GM19240 (cell line): Measurements from ENCODE around the gene EARS2.
"Not testable (repeated sequence)": the region's sequence is repeated elsewhere in the genome, so short reads cannot be mapped to it uniquely, and the experiment has no call there.

Experiments used
- DNase-seq: peaks from one replicate; pipeline ENCODE4 v3.0.0; 2011; ENCODE audit warnings: low spot score; ENCODE audit not compliant: insufficient read length

EARS2 gene

DNA sequence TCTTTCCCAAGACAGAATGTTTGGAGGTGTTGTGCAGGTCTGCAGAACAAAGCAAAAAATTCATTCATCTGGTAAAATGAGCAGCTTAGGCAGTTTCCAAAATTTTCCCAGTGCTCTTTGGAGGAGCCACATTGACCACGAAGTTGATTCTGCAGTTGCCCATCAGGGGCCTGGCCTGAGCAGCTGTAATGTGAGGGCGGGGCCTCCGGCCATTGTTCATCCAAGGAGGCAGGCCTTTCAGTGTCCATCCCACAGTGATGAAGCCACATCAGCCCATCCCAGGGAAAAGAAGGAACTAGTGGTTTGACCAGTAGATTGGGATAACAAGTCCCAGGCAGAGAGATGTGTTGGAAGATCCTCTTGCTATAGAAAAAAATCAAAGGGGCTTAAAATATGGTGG is 10.5 kb upstream of the EARS2 start:
- DNase-seq: no peak

DNA sequence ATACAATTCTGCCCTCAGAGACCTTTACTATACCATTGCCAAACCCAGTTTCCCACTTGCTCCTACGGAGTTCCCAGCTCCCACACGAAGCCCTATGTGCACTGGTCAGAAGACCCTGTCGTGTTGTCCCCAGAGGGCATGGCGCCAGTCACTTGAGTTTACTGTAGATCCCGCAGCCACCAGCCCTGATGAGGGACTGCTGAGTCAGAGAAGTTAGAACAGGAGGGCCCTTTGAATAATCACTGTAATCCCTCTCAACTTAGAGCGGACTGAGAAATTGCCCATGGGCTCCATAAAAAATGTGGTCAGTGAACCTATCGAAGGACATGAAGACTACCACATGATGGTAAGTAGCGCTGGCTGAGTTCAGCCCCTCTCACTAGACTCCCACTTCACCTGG is 9.6 kb upstream of the EARS2 start:
- no peak for DNase-seq

DNA sequence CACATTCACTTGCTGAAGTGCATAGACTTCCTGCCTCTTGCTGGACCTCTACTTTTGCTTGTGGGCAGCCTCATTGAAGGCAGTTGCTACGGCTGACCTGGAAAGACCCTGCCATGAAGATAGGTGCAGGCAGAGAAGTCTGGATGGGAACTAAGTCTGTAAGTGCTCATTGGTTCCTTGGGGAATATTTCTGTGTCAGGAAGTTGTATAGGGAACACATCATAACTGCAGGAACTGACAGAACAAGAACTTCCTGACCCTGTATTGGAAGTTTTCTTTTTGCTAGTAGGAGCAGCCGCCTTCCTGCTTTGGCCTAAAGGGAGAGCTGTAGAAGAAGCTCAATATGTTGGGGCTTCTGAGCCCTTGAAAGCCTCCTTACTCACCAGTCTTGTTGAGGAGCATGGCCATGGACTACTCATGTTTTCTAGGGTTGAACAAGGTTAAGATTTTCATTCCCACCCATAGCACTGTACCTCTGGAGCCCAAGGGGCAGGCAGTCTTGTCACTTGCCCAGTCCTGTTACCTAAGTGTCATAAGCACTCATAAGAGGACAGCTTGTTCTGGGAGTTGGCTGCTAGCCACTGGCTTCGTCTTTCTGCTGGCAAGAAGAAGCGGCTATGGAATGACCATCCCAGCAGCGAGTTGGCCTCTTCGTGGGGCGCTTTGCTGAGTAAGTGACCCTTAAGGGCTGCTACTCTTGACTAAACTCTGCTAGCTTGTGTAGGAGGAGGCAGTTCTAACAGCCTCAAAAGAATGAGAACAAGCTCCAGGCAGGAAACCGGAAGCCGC is 7.6 kb upstream of the EARS2 start:
- no peak for DNase-seq

DNA sequence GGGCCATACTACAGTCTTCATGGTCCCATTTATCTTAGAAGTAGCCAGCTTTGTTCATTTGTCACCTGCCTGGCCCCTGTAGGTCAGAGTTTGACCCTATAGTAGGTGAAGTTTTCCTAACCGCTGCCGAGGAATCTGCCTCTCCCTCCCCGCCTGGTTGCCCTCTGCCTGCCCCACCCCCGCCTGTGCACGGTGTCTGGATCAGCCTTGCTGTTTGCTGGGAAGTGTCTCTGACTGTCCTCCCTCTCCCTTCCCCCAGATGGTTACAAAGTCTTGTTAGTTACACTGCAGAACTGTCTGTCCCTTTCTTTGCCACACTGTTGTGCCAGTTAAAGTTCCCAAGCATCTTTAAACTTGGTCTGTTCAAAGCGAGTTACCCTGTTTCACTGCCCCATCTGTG is 6.0 kb upstream of the EARS2 start:
- DNase-seq: no peak

DNA sequence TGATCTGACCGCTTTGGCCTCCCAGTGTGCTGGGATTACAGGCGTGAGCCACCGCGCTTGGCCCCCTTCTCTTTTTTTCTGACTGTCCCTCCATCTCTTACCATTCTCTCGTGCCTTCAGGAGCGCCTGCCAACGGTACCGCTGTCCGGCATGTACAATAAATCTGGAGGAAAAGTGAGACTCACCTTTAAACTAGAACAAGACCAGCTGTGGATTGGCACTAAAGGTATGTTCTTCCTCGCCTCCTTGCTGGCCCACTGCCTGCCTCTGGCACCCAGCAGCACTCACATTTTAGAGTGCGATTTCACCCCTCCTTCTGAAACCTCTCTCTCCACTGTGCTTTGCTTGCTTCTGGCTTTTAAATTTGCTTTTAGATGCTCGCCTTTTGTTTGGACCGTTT is 5.4 kb upstream of the EARS2 start:
- no peak for DNase-seq

DNA sequence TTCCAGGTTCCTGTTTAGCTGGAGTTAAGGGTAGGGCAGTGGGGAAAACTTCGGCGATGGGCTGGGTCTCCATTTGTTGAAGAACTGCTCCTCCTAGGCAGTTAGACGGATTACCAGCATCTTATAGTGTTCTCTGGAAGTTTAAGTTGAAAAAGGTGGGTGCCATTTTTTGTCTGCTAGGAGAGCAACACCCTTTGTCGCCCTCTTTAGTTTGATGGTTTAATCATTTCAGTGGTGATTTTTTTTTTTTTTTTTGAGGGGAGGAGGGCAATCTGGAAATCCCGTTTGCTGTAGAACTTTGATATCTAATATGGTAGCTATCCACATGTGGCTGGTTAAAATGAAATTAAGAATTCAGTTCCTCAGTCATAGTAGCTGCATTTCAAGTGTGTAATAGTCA is 4.4 kb upstream of the EARS2 start:
- DNase-seq: no peak

DNA sequence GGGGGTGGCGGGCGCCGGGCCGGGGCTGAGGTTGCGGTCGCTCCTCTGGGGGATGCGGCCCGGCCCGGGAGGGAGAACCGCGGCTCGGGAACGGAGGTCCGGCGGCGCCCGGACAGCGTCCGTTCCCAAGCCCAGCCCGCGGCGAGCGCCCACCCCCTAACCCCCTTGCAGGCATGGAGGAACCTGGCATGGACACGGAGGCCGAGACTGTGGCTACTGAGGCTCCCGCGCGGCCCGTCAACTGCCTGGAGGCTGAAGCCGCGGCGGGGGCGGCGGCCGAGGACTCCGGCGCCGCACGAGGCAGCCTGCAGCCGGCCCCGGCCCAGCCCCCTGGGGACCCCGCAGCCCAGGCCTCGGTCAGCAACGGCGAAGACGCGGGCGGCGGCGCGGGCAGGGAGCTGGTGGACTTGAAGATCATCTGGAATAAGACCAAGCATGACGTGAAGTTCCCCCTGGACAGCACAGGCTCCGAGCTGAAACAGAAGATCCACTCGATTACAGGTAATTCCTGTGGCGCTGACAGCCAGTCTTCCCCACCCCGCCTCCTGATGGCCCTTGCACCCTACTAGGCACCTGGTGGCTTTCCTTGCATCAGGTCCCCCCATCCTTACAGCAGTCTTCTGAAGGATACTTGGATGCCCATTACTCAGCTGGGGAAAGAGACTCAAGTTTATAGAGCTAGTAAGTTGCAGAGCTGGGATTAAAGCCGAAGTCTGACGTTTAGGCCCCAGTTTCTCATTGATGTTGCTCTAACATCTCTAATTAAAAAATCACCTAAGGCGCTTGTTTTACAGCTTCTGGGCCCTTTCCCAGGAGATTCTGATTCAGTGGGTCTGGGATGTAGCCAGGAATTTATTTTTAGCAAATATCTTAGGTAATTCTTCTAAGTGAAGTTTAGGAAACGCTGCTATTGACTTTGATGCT is 891 bp upstream of the EARS2 start:
- DNase-seq: no peak

DNA sequence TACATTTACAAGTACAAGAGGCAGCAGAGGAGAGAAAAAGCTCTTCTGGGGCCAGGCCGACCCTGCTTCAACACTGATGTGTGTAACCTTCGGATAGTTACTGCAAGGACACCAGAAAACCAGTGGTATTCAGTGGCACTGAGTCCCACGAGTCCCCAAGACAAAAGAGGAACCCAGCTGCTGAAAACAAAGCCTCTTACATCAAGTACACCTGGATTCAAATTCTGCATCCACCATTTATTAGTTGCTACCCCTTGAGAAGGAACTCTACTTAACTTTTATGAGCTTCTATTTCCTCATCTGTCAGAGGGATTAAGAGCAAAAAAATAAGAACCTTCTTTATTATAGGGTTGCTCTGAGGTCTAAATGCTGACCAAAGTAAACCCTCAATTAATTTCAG is 2.6 kb downstream of the EARS2 start:
- no peak for DNase-seq

DNA sequence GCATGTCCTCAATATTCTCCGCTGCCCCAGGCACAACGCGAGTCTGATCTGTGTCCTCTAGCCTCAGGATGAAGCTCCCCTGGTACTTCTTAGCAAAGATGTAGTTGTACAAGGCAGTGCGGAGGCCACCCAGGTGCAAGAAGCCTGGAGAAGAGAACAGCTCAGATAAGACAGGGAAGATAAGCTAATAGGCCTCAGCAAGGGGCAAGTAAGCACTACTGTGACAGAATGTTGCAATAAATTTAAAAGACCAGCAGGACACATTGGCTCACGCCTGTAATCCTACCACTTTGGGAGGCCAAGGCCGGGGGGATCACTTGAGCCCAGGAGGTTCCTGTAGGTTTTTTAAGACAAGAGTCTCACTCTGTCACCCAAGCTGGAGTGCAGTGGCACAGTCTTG is 5.0 kb downstream of the EARS2 start:
- DNase-seq: no peak

DNA sequence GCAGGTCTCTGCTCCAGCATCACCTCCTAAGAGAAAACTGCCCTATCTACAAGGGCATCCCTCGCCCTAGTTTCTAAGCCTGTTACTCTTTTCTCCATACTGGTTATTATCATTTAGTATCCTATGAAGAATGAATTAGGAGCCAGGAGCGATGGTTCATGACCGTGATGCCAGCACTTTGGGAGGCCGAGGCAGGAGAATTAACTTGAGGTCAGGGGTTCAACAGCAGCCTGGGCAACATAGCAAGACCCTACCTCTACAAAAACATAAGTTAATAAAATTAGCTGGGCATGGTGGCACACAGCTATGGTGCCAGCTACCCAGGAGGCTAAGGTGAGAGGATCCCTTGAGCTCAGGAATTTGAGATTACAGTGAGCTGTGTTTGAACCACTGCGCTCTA is 7.2 kb downstream of the EARS2 start:
- no peak for DNase-seq

DNA sequence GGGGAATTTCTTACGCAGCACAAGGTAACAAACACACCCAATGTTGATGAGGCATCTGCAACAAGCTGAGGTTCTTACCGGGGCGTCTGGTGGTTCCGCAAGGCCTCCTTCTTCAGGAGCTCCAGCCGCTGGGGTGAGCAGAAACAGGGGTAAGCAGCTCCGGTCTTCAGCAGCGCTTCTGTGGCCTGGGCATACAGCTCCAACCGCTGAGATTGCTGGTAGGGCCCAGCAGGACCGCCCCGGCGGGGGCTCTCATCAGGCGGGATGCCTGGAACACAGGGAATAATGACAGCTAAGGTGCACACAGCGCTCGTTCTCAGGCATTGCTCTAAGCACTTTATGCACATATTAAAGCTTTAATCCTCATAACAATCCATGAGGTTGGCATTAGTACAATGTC is 12.7 kb downstream of the EARS2 start:
- no peak for DNase-seq

DNA sequence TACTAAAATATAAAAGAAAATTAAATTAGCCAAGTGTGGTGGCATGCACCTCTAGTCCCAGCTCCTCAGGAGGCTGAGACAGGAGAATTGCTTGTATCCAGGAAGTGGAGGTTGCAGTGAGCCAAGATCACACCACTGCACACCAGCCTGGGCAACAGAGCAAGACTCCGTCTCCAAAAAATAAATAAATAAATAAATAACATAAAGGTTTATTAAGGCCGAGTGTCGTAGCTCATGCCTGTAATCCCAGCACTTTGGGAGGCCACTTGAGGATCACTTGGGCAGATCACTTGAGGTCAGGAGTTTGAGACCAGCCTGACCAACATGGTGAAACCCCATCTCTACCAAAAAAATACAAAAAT is 16.4 kb downstream of the EARS2 start:
- DNase-seq: not testable (repeated sequence)

DNA sequence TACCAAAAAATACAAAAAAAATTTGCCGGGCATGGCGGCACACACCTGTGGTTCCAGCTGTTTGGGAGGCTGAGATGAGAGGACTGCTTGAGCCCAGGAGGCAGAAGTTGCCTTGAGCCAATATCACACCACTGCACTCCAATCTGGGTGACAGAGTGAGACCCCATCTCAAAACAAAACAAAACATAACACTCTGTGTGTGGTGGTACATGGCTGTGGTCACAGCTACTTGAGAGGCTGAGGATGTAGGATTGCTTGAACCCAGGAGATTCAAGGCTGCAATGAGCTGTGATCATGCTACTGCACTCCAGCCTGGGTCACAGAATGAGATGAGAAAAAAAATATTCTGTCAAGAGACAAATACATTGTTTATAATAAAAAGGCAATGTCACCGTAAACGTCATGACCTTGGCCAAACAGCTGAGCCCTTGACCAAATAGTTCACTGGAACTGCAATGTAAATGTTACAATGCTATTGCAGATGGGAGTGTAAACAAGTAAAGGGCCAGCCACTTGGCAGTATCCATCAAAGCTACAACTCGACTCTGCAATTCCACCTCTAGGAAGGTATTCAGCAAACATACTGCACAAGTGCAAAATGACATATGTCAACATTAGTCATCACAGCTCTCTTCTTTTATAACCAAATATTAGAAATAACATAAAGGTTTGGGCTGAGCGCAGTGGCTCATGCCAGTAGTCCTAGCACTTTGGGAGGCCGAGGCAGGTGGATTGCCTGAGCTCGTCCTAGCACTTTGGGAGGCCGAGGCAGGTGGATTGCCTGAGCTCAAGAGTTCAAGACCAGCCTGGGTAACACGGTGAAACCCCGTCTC is 16.9 kb downstream of the EARS2 start:
- no peak for DNase-seq

DNA sequence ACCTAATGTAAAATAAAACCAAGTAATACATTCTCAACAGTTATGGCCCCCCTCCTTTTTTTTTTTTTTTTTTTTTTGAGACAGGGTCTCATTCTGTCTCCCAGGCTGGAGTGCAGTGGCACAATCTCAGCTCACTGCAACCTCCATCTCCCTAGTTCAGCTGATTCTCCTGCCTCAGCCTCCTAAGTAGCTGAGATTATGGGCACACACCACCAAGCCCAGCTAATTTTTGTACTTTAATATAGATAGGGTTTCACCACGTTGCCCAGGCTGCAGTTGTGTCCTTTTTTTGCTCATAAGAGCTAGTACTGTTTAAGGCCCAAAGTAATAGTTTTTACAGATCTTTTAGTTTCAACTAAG is 18.3 kb downstream of the EARS2 start:
- DNase-seq: no peak

DNA sequence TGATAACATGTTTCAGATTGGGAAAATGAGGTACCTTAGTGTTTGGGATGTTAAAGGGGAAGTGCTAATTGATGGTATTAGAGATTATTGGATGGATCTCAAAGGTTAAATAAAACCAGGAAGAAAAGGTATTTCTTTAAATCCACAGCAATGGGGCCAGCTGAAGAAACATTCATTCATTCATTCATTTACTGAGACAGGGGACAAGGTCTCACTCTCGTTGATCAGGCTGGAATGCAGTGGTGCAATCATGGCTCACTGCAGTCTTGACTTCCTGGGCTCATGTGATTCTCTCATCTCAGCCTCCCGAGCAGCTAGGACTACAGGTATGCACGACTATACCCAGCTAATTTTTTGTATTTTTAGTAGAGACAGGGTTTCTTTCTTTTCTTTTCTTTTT is 19.8 kb downstream of the EARS2 start:
- DNase-seq: no peak

DNA sequence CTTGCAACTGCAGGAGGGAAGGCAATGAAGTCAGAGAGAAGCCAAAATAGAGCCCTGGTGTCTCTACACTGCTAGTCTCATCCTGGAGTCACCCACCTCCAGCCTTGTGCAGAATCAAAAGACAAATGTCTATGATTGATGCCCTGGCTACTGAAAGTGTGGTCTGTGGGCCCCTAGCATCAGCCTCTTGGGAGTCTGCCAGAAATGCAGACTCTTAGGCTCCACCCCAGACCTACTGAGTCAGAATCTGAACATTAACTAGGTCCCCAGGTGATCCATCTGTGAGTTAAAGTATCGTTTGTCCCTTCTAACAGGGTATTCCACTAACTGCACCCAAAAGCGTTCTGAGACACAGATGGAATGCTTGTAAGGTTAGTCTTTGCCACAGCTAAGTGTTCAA is 21.2 kb downstream of the EARS2 start:
- no peak for DNase-seq

DNA sequence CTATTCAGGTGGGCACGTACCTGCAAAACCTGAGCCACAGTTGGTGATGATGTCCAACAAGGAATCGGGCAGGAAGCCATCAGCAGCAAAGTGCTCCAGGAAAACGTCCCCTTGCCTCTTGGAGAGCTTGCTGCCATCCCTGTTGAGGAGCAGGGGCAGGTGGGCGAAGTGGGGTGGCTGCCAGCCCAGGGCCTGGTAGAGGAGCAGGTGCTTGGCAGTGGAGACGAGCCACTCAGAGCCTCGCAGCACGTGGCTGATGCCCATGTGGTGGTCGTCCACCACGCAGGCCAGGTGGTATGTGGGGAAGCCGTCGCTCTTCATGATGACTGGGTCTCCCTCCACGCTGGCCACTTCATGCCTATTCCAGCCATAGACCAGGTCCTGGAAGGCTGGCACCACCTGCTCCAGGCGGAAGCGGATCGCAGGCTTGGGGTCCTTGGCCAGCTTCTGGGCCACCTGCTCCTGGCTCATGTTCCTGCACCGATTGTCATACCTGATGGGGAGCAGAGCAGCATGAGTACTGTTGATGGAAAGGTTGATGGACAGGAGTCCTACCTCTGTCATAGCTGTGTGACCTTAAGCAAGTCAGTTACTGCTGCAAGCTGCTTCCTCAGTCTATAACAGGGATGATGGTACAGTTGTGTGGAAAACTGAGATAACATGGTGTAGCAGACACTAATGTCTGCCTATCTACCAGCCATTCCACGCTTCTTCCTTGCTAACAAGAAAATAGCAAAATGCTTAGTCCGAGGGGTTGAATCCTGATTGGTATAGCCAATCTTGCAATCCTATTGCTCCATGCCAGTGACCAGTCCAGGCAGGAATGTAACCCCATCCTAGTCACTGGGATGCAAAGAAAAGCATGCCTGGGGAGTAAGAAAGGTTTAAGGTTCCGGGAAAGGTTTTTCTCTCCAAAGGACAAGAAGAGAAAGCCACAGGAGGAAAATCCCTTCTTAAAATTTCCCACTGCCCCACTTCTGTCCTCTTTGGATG is 22.0 kb downstream of the EARS2 start:
- no peak for DNase-seq

DNA sequence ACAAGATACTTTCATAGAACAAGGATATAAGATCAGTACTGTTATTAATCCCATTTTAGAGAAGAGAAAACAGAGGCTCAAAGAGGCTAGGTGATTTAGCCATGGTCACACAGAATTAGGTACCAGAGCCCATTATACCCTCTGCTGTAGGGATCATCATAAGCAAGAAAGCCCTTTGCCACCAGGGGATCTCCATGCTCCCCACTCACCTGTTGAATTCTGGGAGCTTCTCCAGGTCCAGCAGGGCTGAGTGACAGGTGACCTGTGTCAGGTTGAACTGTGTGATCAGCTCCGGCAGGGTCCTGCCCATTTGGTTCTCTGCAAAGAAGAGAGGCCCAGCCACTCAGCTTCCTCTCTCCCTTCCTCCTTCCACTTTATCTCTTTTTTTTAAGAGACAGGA is 24.7 kb downstream of the EARS2 start:
- DNase-seq: no peak

DNA sequence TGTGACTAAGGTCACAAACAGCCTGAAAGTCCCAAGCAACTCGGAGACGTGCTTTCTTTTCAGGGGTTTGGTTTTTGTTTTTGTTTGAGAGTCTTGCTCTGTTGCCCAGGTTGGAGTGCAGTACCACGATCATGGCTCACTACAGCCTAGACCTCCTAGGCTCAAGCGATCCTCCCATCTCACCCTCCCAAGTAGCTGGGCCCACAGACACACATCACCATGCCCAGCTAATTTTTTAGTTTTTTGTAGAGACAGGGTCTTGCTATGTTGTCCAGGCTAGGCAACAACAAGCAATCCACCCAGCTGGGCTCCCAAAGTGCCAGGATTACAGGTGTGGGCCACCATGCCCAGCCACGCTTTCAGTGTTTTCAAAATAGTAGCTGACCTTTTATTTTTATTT is 27.1 kb downstream of the EARS2 start:
- DNase-seq: no peak

DNA sequence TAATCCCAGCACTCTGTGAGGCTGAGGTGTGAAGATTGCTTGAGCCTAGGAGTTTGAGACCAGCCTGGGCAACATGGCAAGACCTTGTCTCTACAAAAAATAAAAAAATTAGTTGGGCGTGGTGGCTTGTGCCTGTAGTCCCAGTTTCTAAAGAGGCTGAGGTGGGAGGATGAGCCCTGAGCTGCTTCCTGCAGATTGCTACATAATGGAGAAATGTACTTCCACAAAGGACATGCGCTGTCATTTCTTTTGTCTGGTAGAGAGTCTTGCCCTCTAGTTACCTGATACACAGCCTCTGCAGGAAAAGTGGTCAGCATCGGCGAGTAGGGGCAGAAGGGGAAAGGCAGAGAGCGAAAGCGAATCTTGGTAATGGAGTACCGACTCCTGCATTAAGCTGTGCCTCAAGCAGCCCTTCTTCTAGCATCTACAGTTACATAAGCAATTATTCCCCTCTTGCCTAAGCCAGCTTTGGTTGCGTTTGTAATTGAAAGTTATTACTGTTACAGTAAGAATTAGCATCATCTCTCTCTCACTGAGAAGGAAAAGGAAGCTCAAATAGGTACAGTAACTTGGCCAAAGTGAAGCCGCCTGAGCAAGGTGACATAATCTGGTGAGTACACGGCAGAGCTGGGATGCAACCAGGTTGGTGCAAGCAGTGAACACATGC is 28.4 kb downstream of the EARS2 start:
- no peak for DNase-seq
